GM18858 (cell line): ENCODE data around the gene PTPRG.

Experiments
- ATAC-seq: cut with Tn5 transposase; IDR thresholded peaks from one replicate; pipeline ENCODE4 v1.9.1; 2021; ENCODE audit not compliant: unreplicated experiment

The PTPRG gene

GRCh38 chr3:61789861-61790260 is 228.5 kb downstream of the PTPRG start:
- no peak for ATAC-seq

DNA sequence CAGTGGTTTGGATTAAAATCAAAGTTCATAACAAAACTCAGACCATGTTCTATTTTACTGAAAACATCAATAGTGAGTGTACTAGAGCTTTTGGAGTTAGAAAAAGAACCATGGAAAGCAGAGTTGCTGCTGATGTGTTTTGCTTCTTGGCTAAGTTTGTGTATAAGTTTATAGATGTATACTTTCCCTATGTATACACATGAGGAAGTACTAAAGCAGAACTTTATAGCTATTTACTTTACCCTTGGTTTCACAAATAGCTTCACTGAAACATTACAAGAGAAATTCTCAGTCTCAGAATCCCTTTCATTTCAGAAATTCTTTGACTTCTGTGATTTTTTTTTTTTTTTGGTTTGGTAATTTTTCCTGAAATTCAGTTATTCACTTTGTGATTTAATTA is 229.0 kb downstream of the PTPRG start:
- no peak for ATAC-seq

GRCh38 chr3:61793056-61793455 is 231.7 kb downstream of the PTPRG start:
- no peak for ATAC-seq

DNA sequence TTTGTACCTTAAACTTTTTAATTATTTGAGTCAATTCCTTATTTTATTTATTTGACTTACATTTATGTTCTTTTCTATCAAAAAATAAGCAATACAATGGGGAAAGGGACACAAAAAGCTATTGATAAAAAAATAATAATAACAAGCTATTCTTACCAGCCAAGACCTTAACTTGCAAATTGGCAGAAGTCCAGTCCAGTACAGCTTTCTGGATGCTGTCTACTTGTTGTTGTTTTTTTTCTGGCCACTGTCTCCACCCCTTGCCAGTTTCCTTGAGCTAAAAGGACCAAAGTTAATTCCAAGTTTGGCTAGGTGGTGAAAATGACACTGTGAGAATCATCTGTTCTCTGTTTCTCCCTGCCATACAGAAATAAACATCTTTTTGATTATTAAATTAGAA is 232.2 kb downstream of the PTPRG start:
- no peak for ATAC-seq

DNA sequence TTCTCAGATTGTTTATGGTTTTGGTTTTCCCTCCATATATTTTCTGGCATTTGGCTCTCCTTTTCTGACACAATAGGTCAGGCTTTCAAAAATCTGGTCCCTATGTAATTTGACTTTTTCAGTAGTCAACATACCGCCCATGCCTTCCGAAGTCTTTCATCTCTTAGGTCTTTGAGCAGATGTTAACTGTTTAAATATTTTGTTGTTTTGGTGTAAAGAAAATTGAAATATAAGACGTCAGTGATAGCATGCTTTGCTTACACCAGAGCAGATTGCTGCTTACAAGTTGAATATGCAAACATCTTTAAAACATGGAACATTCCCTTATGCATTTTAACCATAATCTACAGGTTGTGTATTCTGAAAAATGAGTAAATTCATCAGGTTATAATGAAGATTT is 233.0 kb downstream of the PTPRG start:
- ATAC-seq, result no peak

DNA sequence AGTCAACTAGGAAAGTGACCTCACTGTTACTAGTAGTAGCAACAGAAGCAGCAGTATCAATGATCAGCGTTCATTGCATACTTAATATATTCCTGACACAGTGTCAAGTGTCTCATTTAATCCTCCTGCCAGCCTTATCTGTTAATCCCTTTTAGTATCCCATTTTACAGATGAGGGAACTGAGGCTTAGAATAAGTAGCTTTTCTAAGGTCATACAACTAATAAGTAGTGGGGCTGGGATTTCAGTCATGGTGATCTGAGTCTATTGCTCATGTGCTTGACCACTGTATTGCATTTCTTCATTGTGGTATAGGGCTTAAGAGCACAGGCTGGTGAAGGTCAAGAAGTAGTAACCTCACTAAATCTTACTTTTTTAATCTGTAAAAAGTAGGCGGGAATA is 233.6 kb downstream of the PTPRG start:
- ATAC-seq, result no peak

- ATAC-seq, result no peak
These were observed 234.8 kb downstream of the PTPRG start for GRCh38 chr3:61796088-61796680.

GRCh38 chr3:61796911-61797310 is 235.5 kb downstream of the PTPRG start:
- ATAC-seq, result no peak

GRCh38 chr3:61802772-61803171 is 241.4 kb downstream of the PTPRG start:
- ATAC-seq, result no peak

DNA sequence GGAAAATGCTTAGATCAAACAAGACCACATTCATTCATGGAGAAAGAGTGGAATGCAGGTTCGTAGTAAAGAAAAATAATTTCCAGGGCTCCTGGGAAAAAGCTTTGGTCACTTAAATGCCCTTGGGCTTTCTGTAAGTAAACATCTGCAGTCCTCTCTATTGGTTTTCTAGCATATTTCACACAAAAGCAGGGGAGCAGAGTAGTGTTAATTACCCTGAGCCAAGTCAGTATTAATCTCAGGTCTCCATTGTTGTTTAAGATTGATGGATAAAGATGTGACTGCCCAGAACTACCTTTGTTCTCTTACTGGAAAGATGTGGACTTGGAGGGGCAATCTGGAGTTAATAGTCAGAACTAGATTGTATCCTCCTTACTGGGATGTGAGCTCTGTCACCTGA is 242.6 kb downstream of the PTPRG start:
- ATAC-seq, result no peak

DNA sequence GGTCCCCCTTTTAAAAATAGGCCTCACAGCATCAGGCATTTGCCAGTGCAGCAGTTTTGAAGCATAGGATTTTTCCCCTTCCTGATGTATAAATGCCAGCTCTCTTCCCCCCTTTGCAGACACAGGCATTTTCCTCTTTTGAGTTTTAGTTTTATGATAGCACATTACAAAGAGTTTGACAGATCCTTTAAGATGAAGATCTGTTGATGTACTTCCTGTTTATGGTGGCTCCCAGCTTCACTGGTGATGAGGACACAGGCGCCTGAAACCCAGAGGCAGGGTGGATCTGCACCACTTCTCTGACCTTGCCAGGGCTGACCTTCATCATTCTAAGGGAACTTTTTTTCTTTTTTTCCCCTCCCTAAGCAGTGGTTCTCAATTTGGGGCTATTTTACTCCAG is 243.4 kb downstream of the PTPRG start:
- no peak for ATAC-seq

GRCh38 chr3:61805510-61806080 is 244.2 kb downstream of the PTPRG start:
- ATAC-seq, result no peak

DNA sequence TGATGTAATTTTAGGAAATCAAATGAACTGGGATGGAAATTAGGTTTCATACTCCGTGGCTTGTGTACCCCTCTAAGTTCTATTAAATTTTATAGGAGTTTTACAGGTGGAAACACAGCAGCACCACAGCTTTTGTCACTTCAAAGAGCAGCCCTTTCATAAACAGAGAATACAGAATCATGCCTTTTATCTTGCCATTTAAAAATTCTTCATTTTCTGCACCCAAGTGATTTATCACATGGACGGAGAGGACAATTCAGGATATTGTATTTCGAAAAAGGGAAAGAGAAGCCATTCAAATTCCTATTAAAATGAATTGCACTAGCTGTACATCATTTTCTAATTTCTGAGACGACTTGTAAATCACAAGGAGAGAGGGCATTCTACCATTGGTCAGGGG is 245.4 kb downstream of the PTPRG start:
- no peak for ATAC-seq

- no peak for ATAC-seq
These were observed 246.5 kb downstream of the PTPRG start for GRCh38 chr3:61807865-61808276.

GRCh38 chr3:61808526-61808925 is 247.2 kb downstream of the PTPRG start:
- ATAC-seq, result no peak

- no peak for ATAC-seq
These were observed 247.6 kb downstream of the PTPRG start for GRCh38 chr3:61808999-61809398.

- no peak for ATAC-seq
These were observed 248.5 kb downstream of the PTPRG start for GRCh38 chr3:61809879-61810278.

DNA sequence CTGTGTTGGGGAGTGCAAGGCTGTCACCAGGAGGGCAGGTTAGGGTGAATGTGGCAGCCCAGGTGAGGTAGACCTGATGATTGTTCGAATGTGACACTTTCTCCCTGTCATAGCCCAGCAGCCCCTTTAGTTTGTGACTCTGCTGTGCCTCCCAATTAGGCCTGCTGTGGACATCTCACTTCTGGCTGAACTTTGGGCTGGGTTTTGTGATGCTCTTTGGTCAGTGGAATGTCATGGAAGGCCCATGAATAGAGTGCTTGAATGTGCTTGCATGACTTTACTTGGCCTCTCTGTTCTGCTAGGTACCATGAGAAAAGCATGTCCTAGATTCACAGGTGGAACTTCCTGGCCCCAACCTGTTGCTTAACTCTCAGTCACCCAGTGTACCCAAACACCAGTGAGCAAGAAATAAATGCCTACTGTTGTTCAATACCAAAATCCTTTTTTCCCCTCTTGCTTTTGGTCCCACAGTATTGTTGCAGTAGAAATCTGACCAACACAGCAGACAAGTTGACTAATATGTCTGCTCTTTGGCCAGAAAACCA is 249.7 kb downstream of the PTPRG start:
- ATAC-seq, result no peak

DNA sequence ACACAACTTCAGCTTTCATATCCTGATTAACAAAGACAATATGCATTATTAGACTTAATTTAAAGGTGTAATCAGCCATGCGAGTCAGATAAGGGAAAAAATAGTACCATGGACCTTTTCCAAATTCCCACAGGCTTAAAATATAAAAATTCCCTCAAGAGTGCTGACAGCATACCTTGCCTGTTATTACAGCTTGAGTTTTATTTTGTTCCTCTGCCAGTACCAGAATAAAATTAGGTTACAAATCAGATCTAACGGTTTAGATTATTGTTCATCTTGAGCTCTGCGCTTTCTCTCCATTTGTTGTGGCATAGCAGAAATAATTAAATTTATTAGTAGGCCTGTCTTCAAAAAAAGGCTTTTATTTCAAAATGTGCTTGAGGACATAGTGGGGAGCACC is 250.3 kb downstream of the PTPRG start:
- no peak for ATAC-seq

GRCh38 chr3:61812085-61812484 is 250.7 kb downstream of the PTPRG start:
- ATAC-seq, result no peak

GRCh38 chr3:61812517-61812916 is 251.1 kb downstream of the PTPRG start:
- no peak for ATAC-seq

DNA sequence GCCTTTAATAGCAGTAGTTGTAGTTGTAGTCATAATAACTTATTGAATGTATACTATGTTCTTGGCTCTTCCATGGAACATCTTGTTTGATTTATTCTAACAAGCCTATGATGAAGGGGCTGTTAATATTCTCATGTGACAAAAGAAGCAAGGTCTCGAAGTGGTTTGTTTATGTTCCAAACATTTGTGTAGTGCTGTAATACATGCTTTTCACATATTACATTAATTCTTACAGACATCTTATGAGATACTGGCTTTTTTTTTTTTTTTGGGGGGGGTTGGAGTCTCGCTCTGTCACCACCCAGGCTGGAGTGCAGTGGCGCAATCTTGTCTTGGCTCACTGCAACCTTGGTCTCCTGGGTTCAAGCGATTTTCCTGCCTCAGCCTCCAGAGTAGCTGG is 252.3 kb downstream of the PTPRG start:
- no peak for ATAC-seq

GRCh38 chr3:61814674-61815073 is 253.3 kb downstream of the PTPRG start:
- no peak for ATAC-seq
